ENCODE results near the gene PKP4.

PKP4 gene

DNA sequence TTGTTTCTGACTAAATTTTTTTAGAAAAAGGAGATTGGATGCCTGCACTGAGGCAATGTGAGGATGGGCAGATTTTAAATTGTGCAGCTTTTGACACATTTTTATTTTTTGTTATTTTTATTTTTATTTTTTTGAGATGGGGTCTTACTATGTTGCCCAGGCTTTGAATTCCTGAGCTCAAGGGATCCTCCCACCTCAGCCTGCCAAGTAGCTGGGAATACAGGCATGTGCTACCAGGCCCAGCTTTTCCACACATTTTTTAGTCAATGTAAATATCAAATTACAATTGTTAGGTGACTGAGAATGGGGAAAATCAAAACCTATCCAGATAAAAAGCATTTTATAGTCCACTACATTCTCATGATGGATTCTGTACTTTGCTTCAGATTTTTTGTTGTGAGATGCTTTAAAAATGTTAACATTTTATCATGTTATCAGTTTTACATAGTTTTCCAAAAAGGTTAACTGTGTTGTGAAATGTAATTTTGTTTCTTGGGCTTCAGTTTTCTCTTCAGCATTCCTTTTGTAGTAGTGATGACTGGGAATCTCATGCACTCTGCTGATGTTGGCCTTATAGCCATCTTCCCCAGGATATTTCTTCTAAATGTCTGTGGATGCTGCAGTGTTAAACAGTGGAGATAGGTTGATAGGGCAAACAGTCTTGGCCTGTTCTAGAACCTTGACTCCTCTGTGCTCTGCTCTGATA lies 41.4 kb downstream of the PKP4 start:
- no peaks in the 10 kb centered on the region; the same call in 1 of the 2 replicates for H3K4me1 ChIP-seq (ENCODE audit: control insufficient read depth, insufficient read depth, low read length)
- no peak overlapping the region for H3K4me3 ChIP-seq (ENCODE audit: low read length)
- no peaks in the 10 kb centered on the region for H3K9me3 ChIP-seq (ENCODE audit: control insufficient read depth, insufficient read depth, low read length)
- no peak for DNase-seq (ENCODE audit: low read depth, low spot score)
- H3K27ac ChIP-seq (ENCODE audit: low read length) = no peak overlapping the region
- no peaks in the 10 kb centered on the region for H3K27me3 ChIP-seq (ENCODE audit: control insufficient read depth, insufficient read depth, low read length)
- H3K36me3 ChIP-seq (ENCODE audit: control insufficient read depth, insufficient read depth, low read length) = no peaks in the 10 kb centered on the region

DNA sequence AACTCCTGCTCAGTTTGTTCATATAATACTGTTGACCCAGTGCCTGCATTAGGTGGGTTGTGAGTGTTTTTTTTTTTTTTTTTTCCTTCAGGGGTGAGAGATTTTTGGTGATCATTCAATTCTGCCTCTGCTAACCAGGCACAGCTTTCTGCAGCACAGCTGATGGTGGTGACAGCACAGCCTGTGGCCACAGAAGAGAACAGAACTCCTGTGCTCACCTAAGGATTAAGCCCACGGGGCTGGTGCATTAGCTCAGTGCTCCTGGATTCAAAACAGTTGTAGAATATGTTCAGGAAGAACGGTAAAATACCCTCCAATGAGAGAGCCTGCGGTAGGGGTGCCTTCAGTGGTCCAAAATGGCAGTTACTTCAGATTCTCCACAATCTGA lies 42.0 kb downstream of the PKP4 start:
- Histone ChIP-seq H3K27ac (ENCODE audit: low read length) (no peak overlapping the region), H3K36me3 (ENCODE audit: control insufficient read depth, insufficient read depth, low read length) (no peaks in the 10 kb centered on the region)
- no CpG with 5 or more reads among the region's 3 CpGs for WGBS (ENCODE audit: insufficient coverage, insufficient read length)

DNA sequence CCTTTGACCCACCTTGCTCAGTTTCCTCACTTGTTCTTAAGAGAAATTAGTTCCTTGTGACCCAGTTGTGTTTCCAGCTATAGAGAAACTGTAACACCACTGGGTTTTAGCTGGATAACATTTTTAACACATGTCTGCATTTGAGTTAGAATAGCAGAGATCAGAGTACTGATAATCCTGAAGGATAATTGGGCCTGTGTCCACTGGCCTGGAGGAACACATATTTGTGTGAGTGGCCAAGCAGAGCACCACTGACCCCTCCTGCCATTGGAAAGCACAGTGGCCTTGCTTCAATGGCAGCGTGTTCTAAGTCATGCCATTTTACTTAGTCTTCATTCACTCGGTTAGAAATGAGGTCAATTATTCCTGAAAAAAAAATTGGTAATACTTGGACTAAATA lies 42.6 kb downstream of the PKP4 start:
- Histone ChIP-seq H3K9me3 (ENCODE audit: control insufficient read depth, insufficient read depth, low read length) (no peaks in the 10 kb centered on the region), H3K4me1 (ENCODE audit: control insufficient read depth, insufficient read depth, low read length) (no peaks in the 10 kb centered on the region; the same call in 1 of the 2 replicates), H3K36me3 (ENCODE audit: control insufficient read depth, insufficient read depth, low read length) (no peaks in the 10 kb centered on the region), H3K27ac (ENCODE audit: low read length) (no peak overlapping the region), H3K4me3 (ENCODE audit: low read length) (no peak overlapping the region), H3K27me3 (ENCODE audit: control insufficient read depth, insufficient read depth, low read length) (no peaks in the 10 kb centered on the region)
- DNase-seq (ENCODE audit: low read depth, low spot score) = no peak
- WGBS (ENCODE audit: insufficient coverage, insufficient read length) = no CpG with 5 or more reads among the region's 2 CpGs

More for the DNA sequence above, 42.0 kb downstream of the PKP4 start:
- no peak overlapping the region for H3K4me3 ChIP-seq (ENCODE audit: low read length)
- H3K27me3 ChIP-seq (ENCODE audit: control insufficient read depth, insufficient read depth, low read length) = no peaks in the 10 kb centered on the region
- no peaks in the 10 kb centered on the region for H3K9me3 ChIP-seq (ENCODE audit: control insufficient read depth, insufficient read depth, low read length)
- no peak for DNase-seq (ENCODE audit: low read depth, low spot score)
- no peaks in the 10 kb centered on the region; the same call in 1 of the 2 replicates for H3K4me1 ChIP-seq (ENCODE audit: control insufficient read depth, insufficient read depth, low read length)

DNA sequence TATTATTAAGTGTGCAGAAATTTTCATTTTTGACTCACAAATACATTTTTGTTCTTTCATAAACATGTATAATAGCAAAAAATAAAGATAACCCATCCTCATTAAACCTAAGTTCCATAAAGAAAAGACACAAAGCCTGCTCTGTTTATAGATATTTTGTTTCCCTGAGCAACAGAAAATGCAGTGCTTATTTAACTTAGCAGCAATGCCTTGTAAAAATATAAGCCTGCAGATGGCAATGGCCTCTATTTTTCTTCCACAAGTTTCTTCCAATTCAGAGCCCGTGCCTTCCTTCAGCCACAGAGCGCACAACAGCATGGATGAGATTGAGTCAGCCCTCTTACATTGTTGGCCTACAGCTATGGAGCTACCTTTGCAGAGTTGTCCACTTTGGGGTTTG lies 43.6 kb downstream of the PKP4 start:
- WGBS (ENCODE audit: insufficient coverage, insufficient read length) = no CpG with 5 or more reads among the region's 2 CpGs
- no peak for DNase-seq (ENCODE audit: low read depth, low spot score)
- H3K27me3 ChIP-seq (ENCODE audit: control insufficient read depth, insufficient read depth, low read length) = no peaks in the 10 kb centered on the region
- no peaks in the 10 kb centered on the region for H3K9me3 ChIP-seq (ENCODE audit: control insufficient read depth, insufficient read depth, low read length)
- H3K4me3 ChIP-seq (ENCODE audit: low read length) = no peak overlapping the region
- H3K36me3 ChIP-seq (ENCODE audit: control insufficient read depth, insufficient read depth, low read length) = no peaks in the 10 kb centered on the region
- no peak overlapping the region for H3K27ac ChIP-seq (ENCODE audit: low read length)
- no peaks in the 10 kb centered on the region; the same call in 1 of the 2 replicates for H3K4me1 ChIP-seq (ENCODE audit: control insufficient read depth, insufficient read depth, low read length)

DNA sequence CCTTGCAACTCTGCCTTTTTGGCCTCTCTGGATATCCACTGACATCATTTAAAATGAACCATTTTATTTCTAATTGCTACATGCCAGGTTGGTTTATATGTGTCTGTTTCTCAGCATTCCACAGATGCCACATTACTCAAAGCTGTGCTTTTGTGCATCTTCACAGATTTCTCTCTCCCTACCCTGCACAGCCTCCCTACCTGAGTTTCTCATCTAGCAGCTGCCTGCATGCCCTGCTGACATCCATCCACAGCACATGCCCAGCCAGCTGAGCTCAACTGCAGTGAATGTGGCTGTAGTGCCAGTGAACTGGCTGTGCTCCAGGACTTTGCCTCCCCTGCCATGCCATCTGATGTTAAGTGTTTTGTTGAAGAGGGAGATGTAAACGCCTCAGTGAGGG lies 44.5 kb downstream of the PKP4 start:
- H3K4me1 ChIP-seq (ENCODE audit: control insufficient read depth, insufficient read depth, low read length) = peaks cover 6% of the 10 kb centered on the region
- no peaks in the 10 kb centered on the region for H3K27me3 ChIP-seq (ENCODE audit: control insufficient read depth, insufficient read depth, low read length)
- H3K36me3 ChIP-seq (ENCODE audit: control insufficient read depth, insufficient read depth, low read length) = no peaks in the 10 kb centered on the region
- no peak overlapping the region for H3K4me3 ChIP-seq (ENCODE audit: low read length)
- WGBS (ENCODE audit: insufficient coverage, insufficient read length) = no CpG with 5 or more reads among the region's 1 CpG
- no peak for DNase-seq (ENCODE audit: low read depth, low spot score)
- no peak overlapping the region for H3K27ac ChIP-seq (ENCODE audit: low read length)
- no peaks in the 10 kb centered on the region for H3K9me3 ChIP-seq (ENCODE audit: control insufficient read depth, insufficient read depth, low read length)

DNA sequence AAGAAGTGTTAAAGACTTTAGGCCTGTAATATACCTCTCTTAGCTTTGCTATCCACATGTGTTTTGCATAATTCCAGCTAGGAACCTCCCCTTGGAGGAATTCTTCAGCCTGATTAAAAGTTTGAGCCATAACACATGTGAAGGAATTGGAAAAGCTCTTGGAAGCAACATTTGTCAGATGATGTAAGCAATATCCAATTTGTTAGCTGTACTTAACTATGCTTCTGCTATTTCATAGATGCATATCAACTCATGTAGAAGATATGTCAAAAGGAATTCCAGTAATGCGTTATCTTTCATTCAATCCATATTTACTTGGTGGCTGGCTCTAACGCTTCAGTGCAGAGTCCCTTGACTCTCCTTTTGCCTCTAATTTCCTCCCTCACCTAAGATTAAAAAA lies 46.2 kb downstream of the PKP4 start:
- no peak for DNase-seq (ENCODE audit: low read depth, low spot score)
- no CpG with 5 or more reads among the region's 2 CpGs for WGBS (ENCODE audit: insufficient coverage, insufficient read length)
- no peaks in the 10 kb centered on the region for H3K9me3 ChIP-seq (ENCODE audit: control insufficient read depth, insufficient read depth, low read length)
- no peak overlapping the region for H3K4me3 ChIP-seq (ENCODE audit: low read length)
- no peaks in the 10 kb centered on the region for H3K27me3 ChIP-seq (ENCODE audit: control insufficient read depth, insufficient read depth, low read length)
- H3K36me3 ChIP-seq (ENCODE audit: control insufficient read depth, insufficient read depth, low read length) = no peaks in the 10 kb centered on the region
- H3K4me1 ChIP-seq (ENCODE audit: control insufficient read depth, insufficient read depth, low read length) = peaks cover 6% of the 10 kb centered on the region
- no peak overlapping the region for H3K27ac ChIP-seq (ENCODE audit: low read length)

DNA sequence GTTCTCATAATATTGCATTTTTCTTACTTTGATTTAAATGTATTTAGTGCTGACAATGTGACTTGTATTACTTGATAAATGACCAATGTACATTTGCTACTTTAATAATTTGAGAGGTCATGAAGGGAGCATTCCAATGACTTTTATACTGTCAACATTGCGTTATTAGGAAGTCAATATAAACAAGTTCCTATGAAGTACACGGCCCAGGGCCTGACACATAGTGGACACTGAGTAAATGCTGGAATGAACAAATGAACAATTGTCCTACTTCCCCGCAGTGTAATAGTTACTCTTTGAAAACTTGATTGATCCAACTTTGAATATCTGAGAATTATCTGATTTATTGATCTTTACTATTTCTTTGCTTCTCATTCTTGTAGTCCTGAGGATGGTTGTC lies 47.3 kb downstream of the PKP4 start:
- Histone ChIP-seq H3K27me3 (ENCODE audit: control insufficient read depth, insufficient read depth, low read length) (no peaks in the 10 kb centered on the region), H3K27ac (ENCODE audit: low read length) (no peak overlapping the region), H3K9me3 (ENCODE audit: control insufficient read depth, insufficient read depth, low read length) (no peaks in the 10 kb centered on the region), H3K4me1 (ENCODE audit: control insufficient read depth, insufficient read depth, low read length) (peaks cover 6% of the 10 kb centered on the region), H3K4me3 (ENCODE audit: low read length) (no peak overlapping the region), H3K36me3 (ENCODE audit: control insufficient read depth, insufficient read depth, low read length) (no peaks in the 10 kb centered on the region)
- DNase-seq (ENCODE audit: low read depth, low spot score) = no peak
- no CpG with 5 or more reads among the region's 3 CpGs for WGBS (ENCODE audit: insufficient coverage, insufficient read length)

DNA sequence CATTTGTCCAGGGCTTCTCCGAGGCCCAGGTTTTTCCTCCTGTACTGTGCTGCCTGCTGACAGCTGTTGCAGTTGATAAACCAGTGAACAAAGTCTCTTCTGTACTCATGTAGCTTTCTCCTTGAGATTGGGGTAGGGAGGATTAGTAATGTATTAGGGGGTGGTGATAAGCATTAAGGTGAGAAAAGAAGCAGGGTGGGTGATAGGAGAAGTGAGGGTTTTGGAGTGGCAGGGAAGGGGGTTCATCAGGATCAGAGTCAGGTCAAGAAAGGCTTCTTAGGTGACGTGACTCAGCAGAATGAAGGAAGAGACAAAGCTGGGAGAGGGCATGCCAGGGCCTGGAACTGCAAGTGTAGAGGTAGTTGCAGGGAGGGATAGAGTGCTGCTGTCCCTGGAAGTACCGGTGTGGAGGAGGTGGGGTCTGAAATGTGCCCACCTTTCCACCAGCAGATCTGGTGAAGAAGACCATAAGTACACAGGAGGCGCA lies 48.7 kb downstream of the PKP4 start:
- Histone ChIP-seq H3K27me3 (ENCODE audit: control insufficient read depth, insufficient read depth, low read length) (no peaks in the 10 kb centered on the region), H3K9me3 (ENCODE audit: control insufficient read depth, insufficient read depth, low read length) (no peaks in the 10 kb centered on the region), H3K36me3 (ENCODE audit: control insufficient read depth, insufficient read depth, low read length) (no peaks in the 10 kb centered on the region), H3K27ac (ENCODE audit: low read length) (no peak overlapping the region), H3K4me1 (ENCODE audit: control insufficient read depth, insufficient read depth, low read length) (peaks cover 6% of the 10 kb centered on the region), H3K4me3 (ENCODE audit: low read length) (no peak overlapping the region)
- WGBS (ENCODE audit: insufficient coverage, insufficient read length) = no CpG with 5 or more reads among the region's 4 CpGs
- DNase-seq (ENCODE audit: low read depth, low spot score) = no peak

DNA sequence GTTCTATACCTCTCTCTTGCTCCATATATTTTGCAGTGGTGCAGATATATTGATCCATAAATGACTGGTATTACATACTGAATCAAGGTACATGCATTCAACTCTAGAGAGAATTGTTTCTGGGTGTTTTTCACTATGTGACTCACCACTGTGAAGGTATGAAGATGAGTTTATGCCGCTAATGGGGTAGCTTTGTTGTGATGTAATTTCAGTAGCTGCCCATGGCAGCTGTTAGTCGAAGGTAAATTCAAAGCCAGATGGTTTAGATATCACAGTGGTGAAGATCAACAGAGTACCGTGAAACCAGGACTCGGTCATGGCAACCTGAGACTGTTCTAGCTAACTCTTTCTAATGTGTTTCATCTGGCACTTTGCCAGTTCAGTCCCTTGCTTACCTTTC lies 50.4 kb downstream of the PKP4 start:
- H3K27me3 ChIP-seq (ENCODE audit: control insufficient read depth, insufficient read depth, low read length) = no peaks in the 10 kb centered on the region
- peaks cover 6% of the 10 kb centered on the region for H3K4me1 ChIP-seq (ENCODE audit: control insufficient read depth, insufficient read depth, low read length)
- no CpG with 5 or more reads among the region's 4 CpGs for WGBS (ENCODE audit: insufficient coverage, insufficient read length)
- H3K9me3 ChIP-seq (ENCODE audit: control insufficient read depth, insufficient read depth, low read length) = no peaks in the 10 kb centered on the region
- DNase-seq (ENCODE audit: low read depth, low spot score) = no peak
- no peak overlapping the region for H3K4me3 ChIP-seq (ENCODE audit: low read length)
- no peaks in the 10 kb centered on the region for H3K36me3 ChIP-seq (ENCODE audit: control insufficient read depth, insufficient read depth, low read length)
- H3K27ac ChIP-seq (ENCODE audit: low read length) = no peak overlapping the region

DNA sequence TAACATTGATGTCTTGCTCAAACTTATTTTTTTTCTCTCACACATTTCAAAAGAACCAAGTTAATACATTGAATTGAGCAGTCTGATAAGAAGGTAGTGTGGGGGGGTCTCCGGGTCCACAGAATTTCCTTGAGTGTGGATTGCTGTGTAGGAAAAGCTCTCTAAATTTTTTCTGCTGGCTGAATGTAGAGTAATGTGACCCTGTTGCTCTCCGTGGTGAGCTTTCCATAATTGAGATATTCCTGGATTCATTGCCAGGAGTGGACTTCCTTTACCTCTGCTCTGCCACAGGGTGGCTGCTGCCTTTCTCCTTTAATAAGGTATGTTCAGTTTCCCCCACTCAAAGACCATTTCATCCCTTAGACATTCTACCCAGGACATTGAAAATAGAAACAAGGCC lies 50.9 kb downstream of the PKP4 start:
- Histone ChIP-seq H3K4me1 (ENCODE audit: control insufficient read depth, insufficient read depth, low read length) (peaks cover 6% of the 10 kb centered on the region), H3K9me3 (ENCODE audit: control insufficient read depth, insufficient read depth, low read length) (no peaks in the 10 kb centered on the region), H3K27ac (ENCODE audit: low read length) (no peak overlapping the region), H3K36me3 (ENCODE audit: control insufficient read depth, insufficient read depth, low read length) (no peaks in the 10 kb centered on the region), H3K4me3 (ENCODE audit: low read length) (no peak overlapping the region), H3K27me3 (ENCODE audit: control insufficient read depth, insufficient read depth, low read length) (no peaks in the 10 kb centered on the region)
- DNase-seq (ENCODE audit: low read depth, low spot score) = no peak
- no CpG with 5 or more reads among the region's 2 CpGs for WGBS (ENCODE audit: insufficient coverage, insufficient read length)
